Smooth muscle cell (in vitro differentiated cells): Measurements from ENCODE around the gene ZNF292. TPM values are rescaled to one million over a fixed set of nuclear protein-coding genes. Genes with fewer than 3 reads are reported as not detected.

Experiments
- DNase-seq: peaks from one replicate; lab custom pipeline; 2025; ENCODE audit not compliant: unreplicated experiment; lab: John Stamatoyannopoulos, UW
- H2AFZ ChIP-seq: fragments of 200-600 bp; sonication (generic); 2 replicates; pipeline ENCODE4 v1.6.0; 2016; ENCODE audit warnings: antibody characterized with exemption, low read depth, mild to moderate bottlenecking
- H3F3A ChIP-seq: fragments of 200-600 bp; sonication (generic); 2 replicates; pipeline ENCODE4 v1.6.0; 2017; ENCODE audit warnings: antibody characterized with exemption, low read depth
- H3K27ac ChIP-seq: fragments of 200-600 bp; sonication (generic); 2 replicates; pipeline ENCODE4 v1.5.1; 2016; ENCODE audit warnings: low read depth, mild to moderate bottlenecking
- H3K27me3 ChIP-seq: fragments of 200-600 bp; sonication (generic); 2 replicates; pipeline ENCODE4 v1.6.1; 2016; ENCODE audit warnings: low read depth, mild to moderate bottlenecking
- H3K36me3 ChIP-seq: fragments of 200-600 bp; sonication (generic); 2 replicates; pipeline ENCODE4 v1.5.1; 2016; ENCODE audit warnings: low read depth
- H3K4me1 ChIP-seq: fragments of 200-600 bp; sonication (generic); 2 replicates; pipeline ENCODE4 v1.5.1; 2016; ENCODE audit warnings: low read depth
- H3K4me2 ChIP-seq: fragments of 200-600 bp; sonication (generic); 2 replicates; pipeline ENCODE4 v1.6.0; 2016; ENCODE audit warnings: mild to moderate bottlenecking
- H3K4me3 ChIP-seq: fragments of 200-600 bp; sonication (generic); 2 replicates; pipeline ENCODE4 v1.5.1; 2016; ENCODE audit warnings: mild to moderate bottlenecking
- H3K79me2 ChIP-seq: fragments of 200-600 bp; sonication (generic); 2 replicates; pipeline ENCODE4 v1.6.0; 2016; ENCODE audit warnings: low read depth, mild to moderate bottlenecking
- H3K9ac ChIP-seq: fragments of 200-600 bp; sonication (generic); 2 replicates; pipeline ENCODE4 v1.6.0; 2016; ENCODE audit warnings: low read depth
- H3K9me3 ChIP-seq: fragments of 200-600 bp; sonication (generic); replicated peaks from 2 replicates; pipeline ENCODE4 v1.5.1; 2016; ENCODE audit warnings: low read depth
- H4K20me1 ChIP-seq: fragments of 200-600 bp; sonication (generic); 2 replicates; pipeline ENCODE4 v1.6.0; 2016; ENCODE audit warnings: low read depth
- CTCF ChIP-seq: fragments of 200-600 bp; sonication (generic); IDR thresholded peaks from 2 replicates; pipeline ENCODE4 v1.5.1; 2017; ENCODE audit warnings: borderline replicate concordance, mild to moderate bottlenecking, antibody characterized with exemption; ENCODE audit not compliant: insufficient read depth, poor library complexity, severe bottlenecking
- WGBS: methylation state at CpG from one replicate; pipeline ENCODE4 v1.1.7; 2016; ENCODE audit warnings: low lambda C conversion rate; 5-methylcytosine and 5-hydroxymethylcytosine counted together
- polyA plus RNA-seq: library from polyadenylated mRNA; unstranded; fragments of >200 nt; fragmentation: Nextera tagmentation; extraction: Ambion mirVana; gene quantifications from 2 replicates; pipeline ENCODE4 v1.2.1, GENCODE V29; 2016
- total RNA-seq: library from RNA; depleted of rRNA; stranded (reverse); fragments of >200 nt; gene quantifications from 2 replicates; pipeline ENCODE4 v1.2.3, GENCODE V29; 2014

The ZNF292 gene
- total and polyA plus RNA-seq, 2 experiments from 2014 or later, result 29.4 to 50.3 TPM

GRCh38 chr6:87308970-87309369 lies 153.6 kb downstream of the ZNF292 start:
- Histone ChIP-seq H2AFZ (no peak overlapping the region), H3K79me2 (no peaks in the 10 kb centered on the region), H3F3A (no peaks in the 10 kb centered on the region), H3K4me2 (no peak overlapping the region), H3K27ac (no peak overlapping the region), H3K4me3 (no peak overlapping the region), H3K27me3 (peaks cover 7% of the 10 kb centered on the region), H3K9me3 (no peaks in the 10 kb centered on the region), H3K9ac (no peak overlapping the region), H3K36me3 (no peaks in the 10 kb centered on the region), H3K4me1 (no peaks in the 10 kb centered on the region), H4K20me1 (no peaks in the 10 kb centered on the region)
- TF ChIP-seq CTCF, result no peak
- 74% methylated on average over 4 of the region's 4 CpGs for WGBS
- DNase-seq, result no peak

- H3K36me3 ChIP-seq, result no peaks in the 10 kb centered on the region
- no peak overlapping the region for H2AFZ ChIP-seq
- H3K4me1 ChIP-seq, result no peaks in the 10 kb centered on the region
- H3K27ac ChIP-seq, result no peak overlapping the region
- no peaks in the 10 kb centered on the region for H3K9me3 ChIP-seq
- H3K79me2 ChIP-seq, result no peaks in the 10 kb centered on the region
- no peaks in the 10 kb centered on the region for H3F3A ChIP-seq
- H3K4me3 ChIP-seq, result no peak overlapping the region
- no peak overlapping the region for H3K9ac ChIP-seq
- no peaks in the 10 kb centered on the region for H4K20me1 ChIP-seq
- H3K27me3 ChIP-seq, result peaks cover 7% of the 10 kb centered on the region
- TF ChIP-seq CTCF, result no peak
- DNase-seq, result no peak
- WGBS, result 67% methylated on average over 1 of the region's 1 CpG
- no peak overlapping the region for H3K4me2 ChIP-seq
These were observed 157.5 kb downstream of the ZNF292 start for GRCh38 chr6:87312860-87313259.

Other genes starting within 250 kb of the ZNF292 start
- gene HTR1E, start 218.0 kb upstream of the ZNF292 start, total RNA-seq, result 0.40 and 0.49 TPM in 2 replicates
- 0.37 and 1.2 TPM in 2 replicates for gene HTR1E, start 218.0 kb upstream of the ZNF292 start, polyA plus RNA-seq
- 2.8 and 5.5 TPM in 2 replicates for gene CGA, start 60.5 kb upstream of the ZNF292 start, total RNA-seq
- gene CGA, start 60.5 kb upstream of the ZNF292 start, polyA plus RNA-seq, result 0.30 and 1.4 TPM in 2 replicates
- 8.0 and 11.1 TPM in 2 replicates for gene SMIM8, start 167.0 kb downstream of the ZNF292 start, total RNA-seq
- gene SMIM8, start 167.0 kb downstream of the ZNF292 start, polyA plus RNA-seq, result 9.3 and 11.4 TPM in 2 replicates
- gene GJB7, start 173.7 kb downstream of the ZNF292 start, total RNA-seq, result 0.58 and 0.99 TPM in 2 replicates
- gene GJB7, start 173.7 kb downstream of the ZNF292 start, polyA plus RNA-seq, result 0.27 and 2.6 TPM in 2 replicates
- 0.99 and 3.1 TPM in 2 replicates for gene C6orf163, start 189.2 kb downstream of the ZNF292 start, total RNA-seq
- 0.56 and 0.59 TPM in 2 replicates for gene C6orf163, start 189.2 kb downstream of the ZNF292 start, polyA plus RNA-seq